Esophagus (tissue), 2 donors: ENCODE measurements around the gene KBTBD3. TPM values are rescaled to one million over a fixed set of nuclear protein-coding genes. Genes with fewer than 3 reads are reported as not detected.

ENCODE experiments used
- H3K27ac ChIP-seq, 2 donors: one replicate each; pipeline ENCODE4 v1.5.1; 2013; ENCODE audit warnings: low read depth in 2 of 2, mild to moderate bottlenecking in 2 of 2, inconsistent platforms in 1 of 2, low read length in 1 of 2, moderate library complexity in 1 of 2
- H3K27me3 ChIP-seq, 2 donors: one replicate each; pipeline ENCODE4 v1.6.1; 2013; ENCODE audit warnings: low read length in 2 of 2, control low read depth in 1 of 2, mild to moderate bottlenecking in 1 of 2; ENCODE audit not compliant: insufficient read depth in 2 of 2, control insufficient read depth in 1 of 2
- H3K36me3 ChIP-seq, 2 donors: one replicate each; pipeline ENCODE4 v1.6.1; 2013; ENCODE audit warnings: low read length in 1 of 2; ENCODE audit not compliant: control insufficient read depth in 2 of 2, insufficient read depth in 2 of 2
- H3K4me1 ChIP-seq, 2 donors: one replicate each; pipeline ENCODE4 v1.6.1; 2013; ENCODE audit warnings: low read length in 1 of 2; ENCODE audit not compliant: control insufficient read depth in 2 of 2, insufficient read depth in 2 of 2
- H3K4me3 ChIP-seq, 2 donors: one replicate each; pipeline ENCODE4 v1.5.1; 2013; ENCODE audit warnings: low read length in 2 of 2, mild to moderate bottlenecking in 2 of 2, low read depth in 1 of 2, moderate library complexity in 1 of 2
- H3K9me3 ChIP-seq, 2 donors: one replicate each; pipeline ENCODE4 v1.6.1; 2013; ENCODE audit warnings: mild to moderate bottlenecking in 2 of 2, low read depth in 1 of 2, low read length in 1 of 2, moderate library complexity in 1 of 2; ENCODE audit not compliant: control insufficient read depth in 2 of 2, insufficient read depth in 1 of 2
- WGBS, 2 donors: extraction: QIAGEN DNeasy Blood & Tissue Kit; methylation state at CpG; one replicate each; pipeline ENCODE4 v1.1.7; 2013; 5-methylcytosine and 5-hydroxymethylcytosine counted together
- polyA plus RNA-seq, 2 donors: library from polyadenylated mRNA; stranded (reverse); fragments of 200-250 nt; gene quantifications; one replicate each; pipeline ENCODE4 v1.2.3, GENCODE V29; 2013
- donor health status: healthy with polysubstance abuse.
- donor health status: Bipolar disorder and iron deficiency.

The KBTBD3 gene
- polyA plus RNA-seq, 2 donors, result 1.5 to 2.6 TPM

DNA sequence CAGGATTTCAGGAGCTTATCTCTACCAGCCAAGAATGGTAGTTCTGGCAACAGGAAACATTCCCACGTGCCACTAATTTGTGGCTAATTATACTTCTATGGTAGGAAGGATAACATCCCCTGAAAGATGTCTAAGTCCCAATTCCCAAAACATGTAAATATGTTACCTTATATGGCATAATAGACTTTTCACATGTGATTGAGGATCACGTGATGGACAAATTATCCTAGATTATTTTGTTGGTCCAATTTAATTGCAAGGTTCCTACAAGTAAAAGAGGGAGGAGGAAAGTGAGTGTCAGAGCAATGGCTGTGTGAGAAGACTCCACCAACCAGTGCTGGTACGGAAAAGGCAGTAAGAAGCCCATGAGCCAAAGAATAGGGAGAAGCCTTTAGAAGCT lies 45.2 kb downstream of the KBTBD3 start:
- Histone ChIP-seq H3K27ac (no peak overlapping the region), H3K27me3 (no peaks in the 10 kb centered on the region), H3K9me3 (no peaks in the 10 kb centered on the region), H3K36me3 (no peaks in the 10 kb centered on the region), H3K4me1 (no peaks in the 10 kb centered on the region), H3K4me3 (no peak overlapping the region)
- WGBS, 2 donors, result 80 to 82% methylated on average over 3 of the region's 3 CpGs

DNA sequence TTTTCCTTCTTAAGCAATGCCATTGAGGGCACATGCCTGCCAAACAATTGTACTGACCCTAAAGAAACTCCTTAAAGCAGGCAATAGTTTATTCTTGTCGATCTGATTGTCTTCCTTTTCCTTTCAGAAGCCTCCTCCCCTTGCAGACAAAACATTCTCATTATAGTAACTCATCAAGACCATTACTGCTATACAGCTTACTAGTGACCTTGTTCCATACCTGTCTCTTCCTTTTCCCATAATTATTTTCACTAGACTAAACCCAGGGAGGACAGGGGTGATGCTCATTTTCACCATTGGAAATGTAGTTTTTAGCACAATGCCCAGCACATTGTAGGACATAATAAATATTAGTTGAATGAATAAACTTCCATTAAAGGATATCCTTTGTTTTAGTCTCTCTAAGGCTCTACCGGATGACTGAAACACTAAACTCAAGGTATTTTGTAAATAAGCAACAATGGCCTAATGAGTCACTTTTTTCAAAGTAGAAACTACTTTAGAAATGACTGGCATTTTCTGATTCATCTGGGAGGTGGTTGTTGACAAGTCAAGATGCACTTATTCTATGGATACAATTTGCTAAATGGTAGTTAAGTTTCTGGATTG lies 45.8 kb downstream of the KBTBD3 start:
- WGBS, 2 donors, result 36 to 38% methylated on average over 2 of the region's 2 CpGs

DNA sequence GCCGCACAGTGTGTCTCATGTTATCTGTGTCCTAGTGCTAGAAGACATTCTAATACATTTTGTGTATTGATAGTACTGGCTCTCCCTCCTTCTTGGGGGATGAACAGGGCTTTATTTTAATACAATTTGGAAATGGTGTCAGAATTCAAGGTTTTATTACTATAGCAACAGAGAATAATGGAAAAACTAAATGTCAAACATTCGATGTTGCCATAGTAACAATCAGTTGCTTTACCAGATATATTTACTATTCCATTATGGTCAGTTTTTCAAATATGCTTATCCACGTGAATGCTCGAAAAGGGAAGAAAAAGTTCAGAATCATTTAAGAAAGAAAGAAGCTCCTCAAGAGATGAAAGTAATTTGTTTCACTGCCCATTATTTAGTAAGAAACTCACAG lies 46.5 kb downstream of the KBTBD3 start:
- H3K27me3 ChIP-seq, result no peaks in the 10 kb centered on the region
- no peaks in the 10 kb centered on the region for H3K9me3 ChIP-seq
- no peaks in the 10 kb centered on the region for H3K36me3 ChIP-seq
- WGBS, 2 donors, result 42 to 64% methylated on average over 4 of the region's 4 CpGs
- H3K4me1 ChIP-seq, result no peaks in the 10 kb centered on the region
- no peak overlapping the region for H3K27ac ChIP-seq
- no peak overlapping the region for H3K4me3 ChIP-seq

More for the DNA sequence above, 45.8 kb downstream of the KBTBD3 start:
- Histone ChIP-seq H3K27me3 (no peaks in the 10 kb centered on the region), H3K27ac (no peak overlapping the region), H3K4me1 (no peaks in the 10 kb centered on the region), H3K9me3 (no peaks in the 10 kb centered on the region), H3K4me3 (no peak overlapping the region), H3K36me3 (no peaks in the 10 kb centered on the region)

DNA sequence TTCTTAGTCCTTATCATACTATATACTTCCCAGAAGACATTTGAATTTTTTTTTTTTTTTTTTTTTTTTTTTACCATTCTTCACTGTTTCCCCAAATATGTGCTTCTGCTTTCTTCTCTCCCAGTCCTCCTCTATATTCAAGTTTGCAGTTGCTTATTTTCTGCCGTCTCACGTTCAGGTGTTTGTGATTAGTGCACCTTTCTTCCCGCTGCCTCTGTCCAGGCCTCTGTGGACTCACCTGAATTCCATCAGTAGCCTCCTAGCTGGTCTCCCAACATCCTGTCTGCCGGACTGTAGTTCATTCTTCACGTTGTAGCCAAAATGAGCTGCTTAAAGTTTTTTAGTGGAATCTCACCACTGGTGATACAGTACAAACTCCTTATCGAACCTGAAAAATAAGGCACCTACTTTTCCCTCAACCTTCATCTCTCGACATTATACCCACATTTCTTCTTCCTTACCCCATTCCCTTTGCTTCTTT lies 54.3 kb downstream of the KBTBD3 start:
- peak overlapping the region; percentile 67 to 79 for H3K4me3 ChIP-seq
- H3K27ac ChIP-seq, result peak overlapping the region in 1 of 2 donors; percentile 73
- H3K36me3 ChIP-seq, result no peaks in the 10 kb centered on the region
- H3K9me3 ChIP-seq, result peaks cover 0 to 2% of the 10 kb centered on the region in 2 donors
- H3K4me1 ChIP-seq, result no peaks in the 10 kb centered on the region
- 92% methylated on average over 7 of the region's 7 CpGs for WGBS, 2 donors
- H3K27me3 ChIP-seq, result no peaks in the 10 kb centered on the region

DNA sequence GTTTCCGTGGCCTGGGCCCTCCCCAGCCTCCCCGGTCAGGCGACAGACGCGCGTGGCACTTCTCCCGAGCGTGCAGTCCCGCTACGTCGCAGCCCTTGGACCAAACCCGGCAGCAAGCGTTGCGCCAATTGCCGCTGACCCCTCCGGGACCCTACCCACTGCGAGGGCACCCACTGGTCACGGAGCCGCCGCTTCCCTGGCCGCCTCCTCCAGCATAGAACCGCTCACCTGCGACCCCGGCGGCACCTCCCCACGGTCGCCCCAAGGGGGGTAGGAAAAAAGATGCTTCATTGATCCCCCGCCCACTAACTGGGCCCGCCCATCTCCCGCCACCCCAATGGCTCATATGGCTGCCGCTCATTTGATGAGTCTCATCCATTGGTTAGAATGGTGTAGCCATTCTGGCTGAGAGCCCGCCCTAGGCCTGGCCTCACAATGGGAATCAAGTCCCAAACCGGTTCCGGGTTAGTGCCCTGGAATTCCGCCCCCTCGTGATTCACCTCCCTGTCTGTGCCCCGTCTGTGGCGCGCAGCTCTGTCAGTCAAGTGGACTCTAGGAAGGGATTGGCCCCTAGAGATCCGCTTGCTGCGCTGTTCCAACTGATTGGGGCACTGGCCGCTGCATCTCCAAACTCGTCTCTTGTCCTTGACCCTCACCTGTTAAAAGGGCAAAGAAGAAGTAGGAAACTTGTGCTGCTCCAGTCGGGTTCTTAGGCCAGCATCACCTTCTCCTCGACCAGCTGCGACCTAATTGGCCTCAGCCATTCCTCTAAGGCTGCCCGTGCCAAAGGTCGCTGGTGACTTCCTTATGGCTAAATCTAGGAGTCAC lies 55.0 kb downstream of the KBTBD3 start, which contains the start of gene MSANTD4:
Gene MSANTD4 (minus strand): TSS at position 274 of the 828 bp plus-strand sequence. CDS start 11,323 bp downstream, outside the sequence.
- 1% methylated on average over 47 to 48 of the region's 48 CpGs for WGBS, 2 donors
- Histone ChIP-seq H3K27ac (peak within 1 kb of the TSS; percentile 73 to 76), H3K4me3 (peak within 1 kb of the TSS; percentile 67 to 79), H3K27me3 (no peaks in the 10 kb centered on the region), H3K36me3 (no peaks in the 10 kb centered on the region), H3K9me3 (peaks cover 0 to 2% of the 10 kb centered on the region in 2 donors), H3K4me1 (no peaks in the 10 kb centered on the region)

DNA sequence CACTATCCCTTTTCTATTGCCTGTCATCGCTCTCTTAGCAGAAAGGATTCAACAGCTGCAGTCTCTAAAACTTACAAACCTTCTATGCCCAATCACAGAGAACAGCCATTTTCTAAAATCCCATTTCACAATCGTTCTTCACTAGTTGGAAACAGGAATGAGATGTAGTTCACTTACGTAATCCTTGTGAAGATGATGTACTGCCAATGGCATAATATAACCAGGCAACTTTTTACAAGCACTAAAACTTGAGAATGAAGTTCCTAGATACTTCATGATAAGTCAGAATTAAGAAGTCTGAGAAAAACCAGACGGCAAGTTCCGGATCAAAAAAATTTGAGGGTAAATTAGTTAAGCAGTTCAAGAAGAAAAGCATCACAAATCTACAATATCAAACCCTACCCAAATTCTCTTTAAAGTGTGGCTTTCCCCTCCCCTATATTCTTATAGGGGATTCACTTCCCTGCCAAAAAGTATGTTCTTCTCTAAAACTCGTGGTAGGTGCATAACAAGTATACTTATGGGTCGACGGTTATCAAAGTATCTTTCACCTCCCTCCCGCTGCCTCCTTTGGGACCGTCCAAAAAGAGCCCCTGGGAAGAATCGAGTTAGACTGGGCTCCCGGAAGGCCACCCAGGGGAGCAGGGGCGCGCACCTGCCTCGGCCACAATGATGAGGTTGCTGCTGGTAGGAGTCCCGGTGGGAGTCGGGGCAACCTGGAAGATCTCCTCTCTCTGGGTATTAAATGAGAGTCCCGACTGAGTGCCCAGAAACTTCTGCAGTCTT lies 55.8 kb downstream of the KBTBD3 start:
- no peaks in the 10 kb centered on the region for H3K27me3 ChIP-seq
- peaks cover 0 to 2% of the 10 kb centered on the region in 2 donors for H3K9me3 ChIP-seq
- peak overlapping the region; percentile 3 to 76 for H3K27ac ChIP-seq
- H3K4me3 ChIP-seq, result peak overlapping the region; percentile 67 to 79
- 20% methylated on average over 18 of the region's 18 CpGs for WGBS, 2 donors
- H3K36me3 ChIP-seq, result no peaks in the 10 kb centered on the region
- H3K4me1 ChIP-seq, result no peaks in the 10 kb centered on the region

DNA sequence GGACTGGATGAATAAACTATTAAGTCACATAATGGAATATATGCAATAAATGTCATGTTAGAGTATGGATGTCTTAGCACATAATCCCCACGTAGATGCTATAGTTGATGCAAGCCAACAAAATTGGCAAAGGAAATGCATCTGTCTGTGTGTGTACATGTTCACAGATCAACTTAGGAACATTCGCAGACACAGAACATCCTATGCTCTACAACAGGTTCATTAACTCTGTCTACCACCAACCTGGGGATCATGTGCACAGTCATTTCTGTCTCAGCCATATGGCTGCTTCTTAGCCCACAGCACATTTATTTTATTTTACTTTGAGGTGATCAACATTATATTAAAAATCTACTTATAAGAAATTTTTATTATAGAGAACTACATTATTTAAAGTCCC lies 60.1 kb downstream of the KBTBD3 start:
- 79 to 85% methylated on average over 2 of the region's 2 CpGs for WGBS, 2 donors
- Histone ChIP-seq H3K9me3 (no peaks in the 10 kb centered on the region), H3K36me3 (no peaks in the 10 kb centered on the region), H3K27ac (no peak overlapping the region), H3K27me3 (no peaks in the 10 kb centered on the region), H3K4me1 (no peaks in the 10 kb centered on the region), H3K4me3 (no peak overlapping the region)

DNA sequence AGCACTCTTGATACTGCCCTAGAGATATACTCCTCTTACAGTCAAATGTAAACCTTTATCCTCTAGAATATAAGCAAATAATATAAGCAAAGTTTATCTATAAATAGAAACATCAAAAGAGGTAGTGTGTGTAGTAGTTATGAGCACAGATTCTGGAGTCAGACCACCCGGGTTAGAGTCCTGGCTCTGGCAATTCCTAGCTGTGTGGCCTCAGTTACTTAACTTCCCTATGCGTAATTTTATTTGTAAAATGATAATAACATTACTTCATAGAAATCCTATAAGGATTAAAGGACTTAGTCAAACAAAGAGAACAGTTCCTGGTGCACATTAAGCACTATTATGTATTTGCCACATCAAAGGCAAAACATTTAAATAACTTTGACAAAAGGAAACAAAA lies 62.1 kb downstream of the KBTBD3 start:
- 58 to 61% methylated on average over 2 of the region's 2 CpGs for WGBS, 2 donors

DNA sequence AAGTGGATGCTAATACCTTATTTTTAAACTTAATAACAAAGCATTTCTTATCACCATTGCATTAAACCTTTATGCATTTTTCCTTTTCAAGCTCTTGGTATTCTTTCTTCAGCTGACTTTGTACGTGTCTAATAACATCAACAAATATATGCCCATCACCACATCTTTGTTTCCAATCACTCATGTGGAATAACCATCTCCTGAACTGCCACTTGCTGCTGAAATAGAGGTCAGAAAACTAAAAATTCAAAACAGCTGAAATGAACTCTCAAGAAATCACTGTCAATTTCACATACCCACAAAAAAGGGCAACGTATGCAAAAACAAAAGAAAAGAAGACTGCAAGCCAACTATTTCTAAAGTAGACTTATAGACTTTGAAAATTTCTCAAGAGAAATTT lies 62.5 kb downstream of the KBTBD3 start:
- Histone ChIP-seq H3K27ac (no peak overlapping the region), H3K4me1 (no peaks in the 10 kb centered on the region), H3K27me3 (no peaks in the 10 kb centered on the region), H3K4me3 (no peak overlapping the region), H3K9me3 (no peaks in the 10 kb centered on the region), H3K36me3 (peaks cover 2 to 4% of the 10 kb centered on the region in 2 donors)
- 81 to 87% methylated on average over 2 of the region's 2 CpGs for WGBS, 2 donors

More for the DNA sequence above, 62.1 kb downstream of the KBTBD3 start:
- H3K27me3 ChIP-seq, result no peaks in the 10 kb centered on the region
- H3K9me3 ChIP-seq, result no peaks in the 10 kb centered on the region
- peaks cover 0 to 3% of the 10 kb centered on the region in 2 donors for H3K36me3 ChIP-seq
- no peaks in the 10 kb centered on the region for H3K4me1 ChIP-seq
- no peak overlapping the region for H3K4me3 ChIP-seq
- no peak overlapping the region for H3K27ac ChIP-seq
